H1 (cell line): ENCODE results near the gene PI4KA. TPM values are rescaled to one million over a fixed set of nuclear protein-coding genes. Genes with fewer than 3 reads are reported as not detected.

Experiments
- ASH2L ChIP-seq: fragments of 200-600, 300-600 bp; sonication (generic); IDR thresholded peaks from one replicate; pipeline ENCODE4 v1.7.1; 2017; ENCODE audit warnings: low read length
- ATF3 ChIP-seq: IDR thresholded peaks from 2 replicates; pipeline ENCODE4 v1.6.1; 2011; ENCODE audit warnings: low read depth, mild to moderate bottlenecking, low read length; ENCODE audit not compliant: insufficient read depth
- BACH1 ChIP-seq: IDR thresholded peaks from 2 replicates; pipeline ENCODE4 v1.6.1; 2012; ENCODE audit warnings: low read length, improper control_type of control experiment
- BCL11A ChIP-seq, 2 experiments: IDR thresholded peaks; one replicate each; pipeline ENCODE4 v1.6.1; 2011; ENCODE audit warnings: low read depth in 2 of 2, low read length in 2 of 2, mild to moderate bottlenecking in 2 of 2
- BRCA1 ChIP-seq: IDR thresholded peaks from 2 replicates; pipeline ENCODE4 v1.6.1; 2012; ENCODE audit warnings: low read depth, low read length, improper control_type of control experiment
- CBX8 ChIP-seq: fragments of 300-800, 300-1000 bp; sonication (generic); IDR thresholded peaks from 2 replicates; pipeline ENCODE4 v1.7.1; 2016; ENCODE audit warnings: low read depth, low read length, borderline replicate concordance
- CREB1 ChIP-seq: IDR thresholded peaks from 2 replicates; pipeline ENCODE4 v1.6.1; 2012; ENCODE audit warnings: inconsistent platforms
- EGR1 ChIP-seq: IDR thresholded peaks from 2 replicates; pipeline ENCODE4 v1.6.1; 2011; ENCODE audit warnings: low read depth, low read length, borderline replicate concordance
- EZH2 ChIP-seq: fragments of 200-600 bp; sonication (generic); IDR thresholded peaks from 2 replicates; pipeline ENCODE4 v1.7.1; 2012; ENCODE audit warnings: low read depth, mild to moderate bottlenecking, moderate library complexity, low read length, inconsistent platforms; ENCODE audit not compliant: severe bottlenecking
- GABPA ChIP-seq: IDR thresholded peaks from 2 replicates; pipeline ENCODE4 v1.6.1; 2011; ENCODE audit warnings: mild to moderate bottlenecking, low read length, moderate library complexity, borderline replicate concordance; ENCODE audit not compliant: insufficient read depth
- KDM4A ChIP-seq: IDR thresholded peaks from one replicate; pipeline ENCODE4 v1.7.1; 2012; ENCODE audit warnings: low read depth, mild to moderate bottlenecking, moderate library complexity, low read length, inconsistent platforms; ENCODE audit not compliant: severe bottlenecking
- KDM5A ChIP-seq: fragments of 200-600 bp; IDR thresholded peaks from 2 replicates; pipeline ENCODE4 v1.7.1; 2012; ENCODE audit warnings: mild to moderate bottlenecking, low read length, inconsistent platforms, mixed read lengths
- MAFK ChIP-seq: IDR thresholded peaks from 2 replicates; pipeline ENCODE4 v1.6.1; 2012; ENCODE audit warnings: low read depth, mild to moderate bottlenecking, improper control_type of control experiment, low read length
- MAX ChIP-seq: IDR thresholded peaks from 2 replicates; pipeline ENCODE4 v1.6.1; 2012; ENCODE audit warnings: inconsistent platforms
- NANOG ChIP-seq: IDR thresholded peaks from 2 replicates; pipeline ENCODE4 v1.6.1; 2011; ENCODE audit warnings: low read length, low read depth, mild to moderate bottlenecking, inconsistent platforms; ENCODE audit not compliant: insufficient read depth, poor library complexity, severe bottlenecking
- NRF1 ChIP-seq: IDR thresholded peaks from 2 replicates; pipeline ENCODE4 v1.6.1; 2011; ENCODE audit warnings: mild to moderate bottlenecking, low read depth, low read length, improper control_type of control experiment
- PHF8 ChIP-seq: fragments of 200-600 bp; sonication (generic); conservative IDR thresholded peaks from 2 replicates; pipeline ENCODE4 v1.7.1; 2012; ENCODE audit warnings: low read depth, mild to moderate bottlenecking, inconsistent platforms, low read length, moderate library complexity
- POLR2A ChIP-seq, 2 experiments: IDR thresholded peaks; 1 replicate in 1 of 2; 2 replicates in 1 of 2; pipeline ENCODE4 v1.6.1; 2011; ENCODE audit warnings: low read depth in 2 of 2, low read length in 2 of 2, mild to moderate bottlenecking in 2 of 2; ENCODE audit errors: control extremely low read depth in 1 of 2
- POLR2AphosphoS5 ChIP-seq: IDR thresholded peaks from 2 replicates; pipeline ENCODE4 v1.6.1; 2011; ENCODE audit warnings: low read depth, low read length
- POU5F1 ChIP-seq: IDR thresholded peaks from 2 replicates; pipeline ENCODE4 v1.6.1; 2011; ENCODE audit warnings: low read depth, mild to moderate bottlenecking, low read length, moderate library complexity
- SIRT6 ChIP-seq: IDR thresholded peaks from one replicate; pipeline ENCODE4 v1.7.1; 2012; ENCODE audit warnings: low read length, inconsistent platforms
- TBP ChIP-seq: IDR thresholded peaks from 2 replicates; pipeline ENCODE4 v1.6.1; 2011; ENCODE audit warnings: low read depth, low read length, improper control_type of control experiment
- polyA plus RNA-seq, 7 experiments: library from polyadenylated mRNA; depleted of rRNA in 3 of 7; stranded (reverse) in 5 of 7; unstranded in 2 of 7; fragments of >200 nt in 5 of 7; fragments of 200-250 nt in 2 of 7; gene quantifications; 1 replicate in 5 of 7; 2 replicates in 1 of 7; 4 replicates in 1 of 7; pipeline versions ENCODE4 v1.2.1 to v1.2.3, GENCODE V29; 2011 to 2013; ENCODE audit warnings: missing spikeins in 2 of 7, mixed read lengths in 2 of 7
- total RNA-seq: library from RNA; stranded (reverse); fragmentation: NEBNext Ultra II Directional; extraction: Animal tissue kit (Norgen Biotek cat#: 25700); gene quantifications from 2 replicates; pipeline ENCODE4 v1.2.1, GENCODE V29; 2021

The PI4KA gene
- total and polyA plus RNA-seq, 2 of the 8 experiments (the other 6 are each of a cell fraction or from before 2014, with no cell fraction given), result 22.5 to 37.7 TPM

- TF ChIP-seq ASH2L (no peak), CBX8 (no peak), CREB1 (peak; percentile 49; the same call in 1 of the 2 replicates), POU5F1 (no peak), BACH1 (no peak; the same call in 1 of the 2 replicates), TBP (no peak; the same call in 1 of the 2 replicates), POLR2AphosphoS5 (no peak), SIRT6 (no peak), EGR1 (no peak), MAX (peak; percentile 43), BRCA1 (no peak), NRF1 (no peak), KDM4A (no peak), MAFK (0 out of 2 replicates have a peak, but pooled peaks have one; percentile 6), BCL11A (IDR thresholded peaks at IDR 0.05; ENCODE audit: low read depth in 2 of 2, low read length in 2 of 2) (no peak), EZH2 (no peak), ATF3 (no peak), PHF8 (no peak), NANOG (no peak), POLR2A (IDR thresholded peaks at IDR 0.05; ENCODE audit: control extremely low read depth in 1 of 2, low read depth in 2 of 2, low read length in 2 of 2) (no peak), GABPA (peak; percentile 73; the same call in 1 of the 2 replicates), KDM5A (no peak; the same call in 1 of the 2 replicates)
These were observed 27.1 kb upstream of the PI4KA start (continued) for GRCh38 chr22:20885557-20886323.
